Amniotic epithelial cell (primary cell): ENCODE results near the gene C8A.

Experiments used
- DNase-seq: peaks from one replicate; pipeline ENCODE4 v3.0.0-alpha.2; 2010; ENCODE audit warnings: low read depth

Gene C8A

DNA sequence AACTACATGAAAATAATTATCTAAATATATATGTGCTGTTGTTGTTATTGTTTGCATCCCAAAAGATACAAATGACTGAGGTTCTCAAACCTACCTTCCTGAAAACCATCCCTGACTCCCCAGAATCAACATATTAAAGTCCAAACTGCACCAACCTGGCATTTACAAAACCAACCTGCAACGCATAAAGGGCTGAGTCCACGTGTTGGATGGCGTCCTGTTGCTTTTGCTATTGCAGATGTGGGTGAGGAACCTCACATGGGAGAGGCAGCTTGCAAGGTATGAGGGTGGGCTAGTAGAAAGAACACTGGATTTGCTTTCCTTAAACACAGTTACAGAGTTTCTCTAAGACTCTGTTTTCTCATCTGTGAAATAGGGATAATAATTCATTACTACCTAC, 112.8 kb downstream of the C8A start:
- DNase-seq, result no peak
